Measurements from ENCODE around the gene ZNF490.
A peak's percentile ranks its signal among the peaks of the same experiment; 100 is the strongest.

The ZNF490 gene

GRCh38 chr19:12581100-12581499 lies 29.5 kb downstream of the ZNF490 start:
- peaks cover 48% of the 10 kb centered on the region for H3K36me3 ChIP-seq (replicated peaks; ENCODE audit: low read depth, low read length)
- H3K9me3 ChIP-seq (ENCODE audit: insufficient read depth, low read length): peaks cover 17% of the 10 kb centered on the region; the same call in 1 of the 2 replicates
- TF ChIP-seq EZH2phosphoT487 (IDR thresholded peaks at IDR 0.05; ENCODE audit: low read depth) (no peak), CTCF (IDR thresholded peaks at IDR 0.05; ENCODE audit: low read depth, low read length) (no peak)
- H3K9ac ChIP-seq (ENCODE audit: low read length): no peak overlapping the region
- peaks cover 14% of the 10 kb centered on the region for H3K4me1 ChIP-seq (ENCODE audit: low read length)
- H3K4me3 ChIP-seq (ENCODE audit: low read length): no peak overlapping the region
- no peaks in the 10 kb centered on the region for H3K79me2 ChIP-seq (ENCODE audit: low read length)
- H2AFZ ChIP-seq (ENCODE audit: low read depth, low read length): no peak overlapping the region
- no peaks in the 10 kb centered on the region for H3K27me3 ChIP-seq (ENCODE audit: low read depth, low read length)
- no peak overlapping the region for H3K27ac ChIP-seq (ENCODE audit: low read length)
- no peaks in the 10 kb centered on the region for H4K20me1 ChIP-seq (ENCODE audit: insufficient read depth, low read length)
- H3K4me2 ChIP-seq (ENCODE audit: low read length): no peak overlapping the region

- Histone ChIP-seq H2AFZ (ENCODE audit: low read depth, low read length) (no peak overlapping the region), H3K4me3 (ENCODE audit: low read length) (no peak overlapping the region), H3K4me1 (ENCODE audit: low read length) (peaks cover 14% of the 10 kb centered on the region), H3K36me3 (replicated peaks; ENCODE audit: low read depth, low read length) (peaks cover 54% of the 10 kb centered on the region), H3K9me3 (ENCODE audit: insufficient read depth, low read length) (peaks cover 17% of the 10 kb centered on the region; the same call in 1 of the 2 replicates), H3K79me2 (ENCODE audit: low read length) (no peaks in the 10 kb centered on the region), H4K20me1 (ENCODE audit: insufficient read depth, low read length) (no peaks in the 10 kb centered on the region), H3K4me2 (ENCODE audit: low read length) (no peak overlapping the region), H3K9ac (ENCODE audit: low read length) (no peak overlapping the region), H3K27ac (ENCODE audit: low read length) (no peak overlapping the region), H3K27me3 (ENCODE audit: low read depth, low read length) (no peaks in the 10 kb centered on the region)
- TF ChIP-seq CTCF (IDR thresholded peaks at IDR 0.05; ENCODE audit: low read depth, low read length) (no peak), EZH2phosphoT487 (IDR thresholded peaks at IDR 0.05; ENCODE audit: low read depth) (no peak)
Observed at GRCh38 chr19:12580180-12580694, 30.4 kb downstream of the ZNF490 start.

- Histone ChIP-seq H3K4me2 (ENCODE audit: low read length) (no peak overlapping the region), H3K27me3 (ENCODE audit: low read depth, low read length) (no peaks in the 10 kb centered on the region), H4K20me1 (ENCODE audit: insufficient read depth, low read length) (no peaks in the 10 kb centered on the region), H3K4me1 (ENCODE audit: low read length) (peaks cover 26% of the 10 kb centered on the region), H2AFZ (ENCODE audit: low read depth, low read length) (no peak overlapping the region), H3K79me2 (ENCODE audit: low read length) (no peaks in the 10 kb centered on the region), H3K27ac (ENCODE audit: low read length) (no peak overlapping the region), H3K4me3 (ENCODE audit: low read length) (no peak overlapping the region), H3K36me3 (replicated peaks; ENCODE audit: low read depth, low read length) (peaks cover 54% of the 10 kb centered on the region), H3K9me3 (ENCODE audit: insufficient read depth, low read length) (peaks cover 17% of the 10 kb centered on the region; the same call in 1 of the 2 replicates), H3K9ac (ENCODE audit: low read length) (no peak overlapping the region)
- TF ChIP-seq CTCF (IDR thresholded peaks at IDR 0.05; ENCODE audit: low read depth, low read length) (no peak), EZH2phosphoT487 (IDR thresholded peaks at IDR 0.05; ENCODE audit: low read depth) (no peak)
Observed at GRCh38 chr19:12578641-12579040, 32.0 kb downstream of the ZNF490 start.

GRCh38 chr19:12574036-12574435 lies 36.6 kb downstream of the ZNF490 start:
- Histone ChIP-seq H3K27ac (ENCODE audit: low read length) (peak overlapping the region; percentile 82), H2AFZ (ENCODE audit: low read depth, low read length) (no peak overlapping the region; the same call in 1 of the 2 replicates), H3K4me3 (ENCODE audit: low read length) (peak overlapping the region; percentile 38), H3K9me3 (ENCODE audit: insufficient read depth, low read length) (no peaks in the 10 kb centered on the region), H3K36me3 (replicated peaks; ENCODE audit: low read depth, low read length) (peaks cover 22% of the 10 kb centered on the region), H3K27me3 (ENCODE audit: low read depth, low read length) (no peaks in the 10 kb centered on the region), H3K9ac (ENCODE audit: low read length) (peak overlapping the region; percentile 23; the same call in 1 of the 2 replicates), H3K4me1 (ENCODE audit: low read length) (peaks cover 13% of the 10 kb centered on the region), H3K79me2 (ENCODE audit: low read length) (no peaks in the 10 kb centered on the region), H3K4me2 (ENCODE audit: low read length) (peak overlapping the region; percentile 68), H4K20me1 (ENCODE audit: insufficient read depth, low read length) (no peaks in the 10 kb centered on the region)
- TF ChIP-seq CTCF (IDR thresholded peaks at IDR 0.05; ENCODE audit: low read depth, low read length): no peak
- TF ChIP-seq EZH2phosphoT487 (IDR thresholded peaks at IDR 0.05; ENCODE audit: low read depth): no peak

All from OCI-LY3 (cell line).